Endothelial cell of umbilical vein (primary cell): ENCODE measurements around the gene TMEM19. TPM values are rescaled to one million over a fixed set of nuclear protein-coding genes. Genes with fewer than 3 reads are reported as not detected.

Experiments
- BruUV-seq: library from RNA; stranded (reverse); fragments of 400-500 nt; replicated peaks from 2 replicates; lab custom pipeline; 2021; lab: Mats Ljungman, UMichigan
- CTCF ChIA-PET: fragments of 300-600, 350-600 bp; sonication (Branson Sonifier 250); formaldehyde crosslinking; loops from one replicate; lab custom pipeline; 2021; ENCODE audit warnings: antibody characterized with exemption, inconsistent platforms; lab: Charles Lee
- POLR2A ChIA-PET: fragments of 300-600, 350-600 bp; sonication (Branson Sonifier 250); formaldehyde crosslinking; loops from one replicate; lab custom pipeline; 2021; ENCODE audit warnings: antibody characterized with exemption, inconsistent platforms; lab: Charles Lee
- DNase-seq: peaks from one replicate; pipeline ENCODE4 v3.0.0-alpha.2; 2011; ENCODE audit warnings: low read depth, low spot score
- FAIRE-seq: peaks from 2 replicates; lab custom pipeline; 2011; peaks lifted over from hg19 to GRCh38; lab: Jason Lieb, UNC
- H2AFZ ChIP-seq: 2 replicates; pipeline ENCODE4 v1.6.0; 2012; ENCODE audit warnings: low read depth, low read length, control low read depth, inconsistent platforms
- H3K27ac ChIP-seq: 2 replicates; pipeline ENCODE4 v1.5.1; 2011; ENCODE audit warnings: low read depth, mild to moderate bottlenecking, control low read depth, low read length, moderate library complexity; ENCODE audit not compliant: insufficient read depth
- H3K27me3 ChIP-seq, 2 experiments: 2 replicates each; pipeline versions ENCODE4 v1.6.0 to v1.6.1; 2011; ENCODE audit warnings: low read length in 2 of 2, mixed read lengths in 1 of 2; ENCODE audit not compliant: control insufficient read depth in 2 of 2, insufficient read depth in 2 of 2
- H3K36me3 ChIP-seq, 2 experiments: 2 replicates in 1 of 2; 3 replicates in 1 of 2; pipeline ENCODE4 v1.5.1; 2011; ENCODE audit warnings: low read length in 2 of 2, mild to moderate bottlenecking in 1 of 2, moderate library complexity in 1 of 2; ENCODE audit not compliant: control insufficient read depth in 2 of 2, insufficient read depth in 2 of 2; ENCODE audit errors: extremely low read depth in 1 of 2
- H3K4me1 ChIP-seq: 3 replicates; pipeline ENCODE4 v1.5.1; 2011; ENCODE audit warnings: mild to moderate bottlenecking, low read length; ENCODE audit not compliant: control insufficient read depth, insufficient read depth; ENCODE audit errors: extremely low read depth
- H3K4me2 ChIP-seq: 2 replicates; pipeline ENCODE4 v1.6.1; 2011; ENCODE audit warnings: low read length, control low read depth, mixed read lengths; ENCODE audit not compliant: insufficient read depth
- H3K4me3 ChIP-seq, 3 experiments: fragments of 200-600 bp in 1 of 3; sonication (generic), shearing (Covaris generic) in 1 of 3; replicated peaks in 1 of 3; 2 replicates each; pipeline ENCODE4 v1.5.1; 2011 to 2016; ENCODE audit warnings: control low read depth in 3 of 3, low read length in 3 of 3, mild to moderate bottlenecking in 2 of 3, inconsistent platforms in 1 of 3, low read depth in 1 of 3, moderate library complexity in 1 of 3; ENCODE audit not compliant: insufficient read depth in 1 of 3
- H3K79me2 ChIP-seq: 2 replicates; pipeline ENCODE4 v1.6.0; 2012; ENCODE audit warnings: low read length, inconsistent platforms; ENCODE audit not compliant: control insufficient read depth, insufficient read depth
- H3K9ac ChIP-seq: replicated peaks from 2 replicates; pipeline ENCODE3; 2011; ENCODE audit warnings: low read length, control low read depth; ENCODE audit not compliant: insufficient read depth; ENCODE audit errors: extremely low read depth
- H3K9me1 ChIP-seq: replicated peaks from 3 replicates; pipeline ENCODE4 v1.6.0; 2011; ENCODE audit warnings: mild to moderate bottlenecking, low read length; ENCODE audit not compliant: control insufficient read depth, insufficient read depth; ENCODE audit errors: extremely low read depth
- H3K9me3 ChIP-seq: replicated peaks from 2 replicates; pipeline ENCODE4 v1.5.1; 2012; ENCODE audit warnings: low read length, inconsistent platforms; ENCODE audit not compliant: control insufficient read depth, insufficient read depth
- H4K20me1 ChIP-seq: replicated peaks from 2 replicates; pipeline ENCODE3; 2011; ENCODE audit warnings: mild to moderate bottlenecking, low read length; ENCODE audit not compliant: control insufficient read depth, insufficient read depth; ENCODE audit errors: extremely low read depth
- EZH2 ChIP-seq: IDR thresholded peaks from 2 replicates; pipeline ENCODE4 v1.6.1; 2012; ENCODE audit warnings: borderline replicate concordance, low read depth, mild to moderate bottlenecking, moderate library complexity, low read length, inconsistent platforms; ENCODE audit not compliant: severe bottlenecking
- FOS ChIP-seq: IDR thresholded peaks from 2 replicates; pipeline ENCODE4 v1.6.1; 2011; ENCODE audit warnings: mild to moderate bottlenecking, low read length, moderate library complexity, borderline replicate concordance; ENCODE audit not compliant: insufficient read depth
- GATA2 ChIP-seq: IDR thresholded peaks from 2 replicates; pipeline ENCODE4 v1.7.0; 2011; ENCODE audit warnings: low read depth, mild to moderate bottlenecking, moderate library complexity, mixed read lengths, low read length; ENCODE audit not compliant: insufficient read length, insufficient read depth
- JUN ChIP-seq: IDR thresholded peaks from 2 replicates; pipeline ENCODE4 v1.6.1; 2011; ENCODE audit warnings: borderline replicate concordance, low read depth; ENCODE audit not compliant: insufficient read length, insufficient read depth
- MAX ChIP-seq: IDR thresholded peaks from 2 replicates; pipeline ENCODE4 v1.6.1; 2011; ENCODE audit not compliant: insufficient read depth, insufficient read length
- MYC ChIP-seq: IDR thresholded peaks from one replicate; pipeline ENCODE4 v1.6.1; 2011; ENCODE audit warnings: mild to moderate bottlenecking, low read depth, low read length
- POLR2A ChIP-seq: IDR thresholded peaks from 2 replicates; pipeline ENCODE4 v1.6.1; 2012; ENCODE audit warnings: low read depth, mild to moderate bottlenecking, control low read depth, low read length
- POLR2AphosphoS5 ChIP-seq: IDR thresholded peaks from 2 replicates; pipeline ENCODE4 v1.6.1; 2012; ENCODE audit warnings: low read depth, mild to moderate bottlenecking, control low read depth, low read length, moderate library complexity; ENCODE audit not compliant: insufficient read depth
- dilution Hi-C: fragments of 300-500 bp; cut with MboI; formaldehyde crosslinking; loops from one replicate; pipeline ENCODE4 v1.15.0; 2019; ENCODE audit warnings: low sequenced_read_pairs; ENCODE audit not compliant: extremely low pct_ligation_motif_present
- intact Hi-C: fragments of 100-400 bp; cut with micrococcal nuclease; formaldehyde crosslinking; loops from one replicate; pipeline ENCODE4 v1.10.0; 2022
- polyA plus RNA-seq, 4 experiments: library from polyadenylated mRNA; depleted of rRNA in 3 of 4; stranded (reverse) in 3 of 4; unstranded in 1 of 4; fragments of >200 nt; gene quantifications; 2 replicates each; pipeline versions ENCODE4 v1.2.1 to v1.2.3, GENCODE V29; 2011 to 2012; ENCODE audit warnings: missing spikeins in 1 of 4
- total RNA-seq: library from RNA; stranded (reverse); gene quantifications from 2 replicates; pipeline ENCODE4 v1.2.3, GENCODE V29; 2021
- TF ChIP-seq, protein P1 (sequence below), 2 donors: IDR thresholded peaks; 1 replicate in 1 of 2; 2 replicates in 1 of 2; pipeline ENCODE4 v1.5.1; 2011; ENCODE audit warnings: low read length in 2 of 2, mild to moderate bottlenecking in 2 of 2, moderate library complexity in 2 of 2, control low read depth in 1 of 2, inconsistent platforms in 1 of 2, low read depth in 1 of 2; ENCODE audit not compliant: insufficient read depth in 1 of 2; ENCODE audit errors: extremely low read depth in 1 of 2

Gene TMEM19
- total and polyA plus RNA-seq, 2 donors (not counting 3 experiments of a cell fraction or from before 2014, with no cell fraction given): 20.4 to 23.8 TPM

- no peaks in the 10 kb centered on the region for H4K20me1 ChIP-seq
- H3K9ac ChIP-seq: no peak overlapping the region
- H3K36me3 ChIP-seq: no peaks in the 10 kb centered on the region
- DNase-seq (no peak), FAIRE-seq (no peak)
- H3K4me1 ChIP-seq: no peaks in the 10 kb centered on the region
- no peak overlapping the region for H3K4me3 ChIP-seq
- no peaks in the 10 kb centered on the region for H3K9me1 ChIP-seq
- no peaks in the 10 kb centered on the region for H3K27me3 ChIP-seq
- CTCF ChIA-PET: interaction anchor here (1.5 to 1.6 kb wide), 3 partner anchors 16 to 338 kb away, joined by 3 to 5 read pairs (median 5); no protein-coding TSS in a partner anchor
- H3K79me2 ChIP-seq: no peaks in the 10 kb centered on the region
- no peaks in the 10 kb centered on the region for H3K9me3 ChIP-seq
- no peak overlapping the region for H3K27ac ChIP-seq
- POLR2A ChIA-PET: no interaction called here
- BruUV-seq: no TSS peak
- no peak overlapping the region for H3K4me2 ChIP-seq
- dilution Hi-C loops (no loop called here), intact Hi-C loops (no loop called here)
- H2AFZ ChIP-seq: no peak overlapping the region
- TF ChIP-seq MYC: no peak
- no peak for TF ChIP-seq MAX
- no peak for TF ChIP-seq FOS
- no peak for TF ChIP-seq EZH2
- no peak for TF ChIP-seq POLR2AphosphoS5
- TF ChIP-seq POLR2A: no peak
- TF ChIP-seq, protein P1, sequence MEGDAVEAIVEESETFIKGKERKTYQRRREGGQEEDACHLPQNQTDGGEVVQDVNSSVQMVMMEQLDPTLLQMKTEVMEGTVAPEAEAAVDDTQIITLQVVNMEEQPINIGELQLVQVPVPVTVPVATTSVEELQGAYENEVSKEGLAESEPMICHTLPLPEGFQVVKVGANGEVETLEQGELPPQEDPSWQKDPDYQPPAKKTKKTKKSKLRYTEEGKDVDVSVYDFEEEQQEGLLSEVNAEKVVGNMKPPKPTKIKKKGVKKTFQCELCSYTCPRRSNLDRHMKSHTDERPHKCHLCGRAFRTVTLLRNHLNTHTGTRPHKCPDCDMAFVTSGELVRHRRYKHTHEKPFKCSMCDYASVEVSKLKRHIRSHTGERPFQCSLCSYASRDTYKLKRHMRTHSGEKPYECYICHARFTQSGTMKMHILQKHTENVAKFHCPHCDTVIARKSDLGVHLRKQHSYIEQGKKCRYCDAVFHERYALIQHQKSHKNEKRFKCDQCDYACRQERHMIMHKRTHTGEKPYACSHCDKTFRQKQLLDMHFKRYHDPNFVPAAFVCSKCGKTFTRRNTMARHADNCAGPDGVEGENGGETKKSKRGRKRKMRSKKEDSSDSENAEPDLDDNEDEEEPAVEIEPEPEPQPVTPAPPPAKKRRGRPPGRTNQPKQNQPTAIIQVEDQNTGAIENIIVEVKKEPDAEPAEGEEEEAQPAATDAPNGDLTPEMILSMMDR (IDR thresholded peaks at IDR 0.05; ENCODE audit: extremely low read depth in 1 of 2, insufficient read depth in 1 of 2, low read depth in 1 of 2, low read length in 2 of 2): no peak
- no peak for TF ChIP-seq JUN
- TF ChIP-seq GATA2: no peak
These were observed 45.1 kb downstream of the TMEM19 start for GRCh38 chr12:71730936-71731335.
